ENCODE data around the gene PTBP3.
A peak's percentile ranks its signal among the peaks of the same experiment; 100 is the strongest.

The PTBP3 gene

DNA sequence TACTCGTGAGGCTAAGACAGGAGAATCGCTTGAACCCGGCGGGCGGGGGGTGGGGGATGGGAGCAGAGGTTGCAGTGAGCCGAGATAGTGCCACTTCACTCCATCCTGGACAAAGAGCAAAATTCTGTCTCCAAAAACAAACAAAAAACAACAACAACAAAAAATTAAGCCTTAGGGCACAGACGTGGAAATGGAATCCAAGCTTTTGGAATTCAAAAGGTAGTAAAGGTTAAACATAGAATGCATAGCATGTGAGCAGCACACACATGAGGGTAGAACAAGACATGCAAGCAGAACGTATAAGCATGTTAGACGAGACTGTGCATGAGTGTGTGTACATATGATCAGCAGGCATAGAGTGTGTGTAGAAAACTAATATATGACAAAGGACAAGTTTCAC lies 68.0 kb downstream of the PTBP3 start:
- Histone ChIP-seq H3K36me3 (replicated peaks) (peaks cover 9% of the 10 kb centered on the region), H3K4me3 (ENCODE audit: low read depth, low read length) (no peak overlapping the region), H3K27ac (no peak overlapping the region), H3K27me3 (replicated peaks) (no peaks in the 10 kb centered on the region)
- TF ChIP-seq, protein P1, sequence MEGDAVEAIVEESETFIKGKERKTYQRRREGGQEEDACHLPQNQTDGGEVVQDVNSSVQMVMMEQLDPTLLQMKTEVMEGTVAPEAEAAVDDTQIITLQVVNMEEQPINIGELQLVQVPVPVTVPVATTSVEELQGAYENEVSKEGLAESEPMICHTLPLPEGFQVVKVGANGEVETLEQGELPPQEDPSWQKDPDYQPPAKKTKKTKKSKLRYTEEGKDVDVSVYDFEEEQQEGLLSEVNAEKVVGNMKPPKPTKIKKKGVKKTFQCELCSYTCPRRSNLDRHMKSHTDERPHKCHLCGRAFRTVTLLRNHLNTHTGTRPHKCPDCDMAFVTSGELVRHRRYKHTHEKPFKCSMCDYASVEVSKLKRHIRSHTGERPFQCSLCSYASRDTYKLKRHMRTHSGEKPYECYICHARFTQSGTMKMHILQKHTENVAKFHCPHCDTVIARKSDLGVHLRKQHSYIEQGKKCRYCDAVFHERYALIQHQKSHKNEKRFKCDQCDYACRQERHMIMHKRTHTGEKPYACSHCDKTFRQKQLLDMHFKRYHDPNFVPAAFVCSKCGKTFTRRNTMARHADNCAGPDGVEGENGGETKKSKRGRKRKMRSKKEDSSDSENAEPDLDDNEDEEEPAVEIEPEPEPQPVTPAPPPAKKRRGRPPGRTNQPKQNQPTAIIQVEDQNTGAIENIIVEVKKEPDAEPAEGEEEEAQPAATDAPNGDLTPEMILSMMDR (IDR thresholded peaks at IDR 0.05; ENCODE audit: low read depth, low read length, missing control alignments): no peak
- in situ Hi-C loops (cut with HindIII; ENCODE audit: low pct_ligation_motif_present, low sequenced_read_pairs): no loop called here
- no peak for DNase-seq

DNA sequence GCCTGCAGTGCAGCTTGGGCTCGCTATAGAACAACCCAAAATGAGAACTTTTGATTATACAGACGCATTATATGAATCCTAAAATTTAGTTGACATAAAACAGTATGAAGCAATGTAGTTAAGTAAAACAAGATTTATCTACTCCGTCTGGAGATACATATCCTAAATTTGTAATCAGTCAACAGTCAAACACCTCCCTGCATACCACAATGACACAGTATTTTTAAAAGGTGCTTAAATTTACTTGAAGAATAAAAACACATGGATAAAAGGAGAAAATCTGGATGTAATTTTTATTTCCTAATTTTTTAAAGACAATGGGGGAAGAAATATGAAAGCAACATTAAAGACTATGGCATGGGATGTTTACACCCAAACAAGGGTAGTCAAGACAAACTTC lies 70.8 kb downstream of the PTBP3 start:
- TF ChIP-seq, protein P1 (IDR thresholded peaks at IDR 0.05; ENCODE audit: low read depth, low read length, missing control alignments): no peak
- DNase-seq: no peak
- Histone ChIP-seq H3K36me3 (replicated peaks) (peaks cover 7% of the 10 kb centered on the region), H3K4me3 (ENCODE audit: low read depth, low read length) (no peak overlapping the region), H3K27me3 (replicated peaks) (no peaks in the 10 kb centered on the region), H3K27ac (no peak overlapping the region)
- in situ Hi-C loops (cut with HindIII; ENCODE audit: low pct_ligation_motif_present, low sequenced_read_pairs): no loop called here

DNA sequence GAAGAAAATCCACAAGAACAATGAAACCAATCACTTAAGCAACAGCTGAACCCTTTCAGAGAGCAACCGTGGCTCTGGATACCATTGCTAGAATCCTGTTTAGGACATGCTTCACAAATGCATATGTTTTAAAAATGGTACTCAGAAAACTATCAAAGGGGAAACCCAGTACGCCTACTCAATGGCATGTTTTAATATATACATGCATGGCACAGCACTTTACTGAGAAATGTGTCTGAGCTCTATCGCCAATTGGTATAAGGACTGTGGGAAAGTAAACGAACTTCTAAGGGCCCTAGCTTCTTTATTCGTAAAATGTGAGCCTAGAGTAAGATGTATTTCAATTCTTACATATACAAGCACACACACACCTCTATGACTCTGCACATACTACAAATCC lies 72.3 kb downstream of the PTBP3 start:
- no peak overlapping the region for H3K4me3 ChIP-seq (ENCODE audit: low read depth, low read length)
- H3K27me3 ChIP-seq (replicated peaks): no peaks in the 10 kb centered on the region
- in situ Hi-C loops (cut with HindIII; ENCODE audit: low pct_ligation_motif_present, low sequenced_read_pairs): no loop called here
- peaks cover 7% of the 10 kb centered on the region for H3K36me3 ChIP-seq (replicated peaks)
- no peak for DNase-seq
- H3K27ac ChIP-seq: no peak overlapping the region
- TF ChIP-seq, protein P1 (IDR thresholded peaks at IDR 0.05; ENCODE audit: low read depth, low read length, missing control alignments): no peak

DNA sequence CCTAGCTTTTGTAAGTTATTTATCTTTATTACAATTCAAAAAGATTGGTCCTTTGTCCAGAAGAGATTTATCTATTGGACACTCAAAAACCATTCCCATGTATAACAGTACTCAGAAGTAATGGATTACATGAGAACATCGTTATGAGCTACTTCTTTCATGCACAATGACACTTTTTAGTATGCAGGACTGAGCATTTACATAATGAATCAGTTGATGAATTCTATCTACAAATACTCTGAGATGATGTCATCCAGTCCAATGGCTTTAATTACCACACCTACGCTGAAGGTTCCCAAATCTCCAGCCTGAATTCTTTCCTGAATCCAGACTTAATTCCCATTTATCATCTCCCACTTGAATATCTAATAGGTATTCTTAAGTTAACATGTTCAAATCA lies 75.3 kb downstream of the PTBP3 start:
- DNase-seq: no peak
- in situ Hi-C loops (cut with HindIII; ENCODE audit: low pct_ligation_motif_present, low sequenced_read_pairs): no loop called here
- TF ChIP-seq, protein P1 (IDR thresholded peaks at IDR 0.05; ENCODE audit: low read depth, low read length, missing control alignments): no peak
- Histone ChIP-seq H3K27ac (no peak overlapping the region), H3K4me3 (ENCODE audit: low read depth, low read length) (no peak overlapping the region), H3K27me3 (replicated peaks) (no peaks in the 10 kb centered on the region), H3K36me3 (replicated peaks) (peaks cover 5% of the 10 kb centered on the region)

DNA sequence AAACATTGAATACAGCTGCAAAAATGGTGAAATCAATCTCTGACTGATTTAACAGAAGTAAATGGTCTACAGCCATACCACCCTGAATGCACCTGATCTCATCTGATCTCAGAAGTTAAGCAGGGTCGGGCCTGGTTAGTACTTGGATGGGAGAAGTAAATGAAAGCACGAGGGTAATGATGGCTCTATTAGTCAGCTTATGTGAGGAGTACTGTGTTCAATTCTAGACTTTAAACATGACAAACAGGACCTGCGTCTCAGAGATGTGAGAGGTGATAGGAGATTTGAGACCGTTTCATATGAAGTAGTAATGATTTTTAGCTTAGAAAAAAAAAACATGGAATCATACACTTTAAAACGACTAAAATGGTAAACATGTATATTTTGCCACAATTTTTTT lies 81.2 kb downstream of the PTBP3 start:
- TF ChIP-seq, protein P1 (IDR thresholded peaks at IDR 0.05; ENCODE audit: low read depth, low read length, missing control alignments): no peak
- no peaks in the 10 kb centered on the region for H3K36me3 ChIP-seq (replicated peaks)

DNA sequence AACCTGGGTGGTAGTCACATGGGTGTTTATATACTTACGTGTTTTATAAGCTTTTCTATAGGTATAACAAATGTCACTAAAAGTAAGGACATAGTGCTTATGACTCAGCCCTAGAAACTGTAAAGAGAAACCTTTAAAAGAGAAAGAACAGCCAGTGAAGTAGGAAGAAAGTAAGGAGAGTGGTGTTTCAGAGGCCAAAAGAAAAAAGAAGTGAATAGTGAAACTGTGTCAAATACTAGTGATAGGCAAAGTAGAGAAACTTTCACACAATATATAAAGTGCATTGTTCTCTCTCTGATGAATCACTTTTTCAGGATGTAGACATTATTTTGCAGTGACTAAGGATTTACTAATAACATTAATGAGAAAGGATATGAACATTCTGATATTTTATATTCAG lies 84.1 kb downstream of the PTBP3 start:
- Histone ChIP-seq H3K4me3 (ENCODE audit: low read depth, low read length) (no peak overlapping the region), H3K36me3 (replicated peaks) (no peaks in the 10 kb centered on the region), H3K27me3 (replicated peaks) (no peaks in the 10 kb centered on the region), H3K27ac (peak overlapping the region; percentile 81)
- in situ Hi-C loops (cut with HindIII; ENCODE audit: low pct_ligation_motif_present, low sequenced_read_pairs): no loop called here
- DNase-seq: no peak
- TF ChIP-seq, protein P1 (IDR thresholded peaks at IDR 0.05; ENCODE audit: low read depth, low read length, missing control alignments): no peak

More for the DNA sequence above, 81.2 kb downstream of the PTBP3 start:
- in situ Hi-C loops (cut with HindIII; ENCODE audit: low pct_ligation_motif_present, low sequenced_read_pairs): no loop called here
- no peak for DNase-seq
- H3K27ac ChIP-seq: no peak overlapping the region
- H3K27me3 ChIP-seq (replicated peaks): no peaks in the 10 kb centered on the region
- H3K4me3 ChIP-seq (ENCODE audit: low read depth, low read length): no peak overlapping the region
